OCI-LY1 (cell line): ENCODE measurements around the gene NGF.

Source experiments
- H2AFZ ChIP-seq: fragments of 200-600 bp; sonication (generic), shearing (Covaris generic); 2 replicates; pipeline ENCODE4 v1.6.0; 2014; ENCODE audit warnings: antibody characterized with exemption, mild to moderate bottlenecking, low read length
- H3F3A ChIP-seq: fragments of 200-600 bp; sonication (generic), shearing (Covaris generic); 2 replicates; pipeline ENCODE4 v1.6.0; 2014; ENCODE audit warnings: mild to moderate bottlenecking, antibody characterized with exemption, low read length, moderate library complexity; ENCODE audit not compliant: insufficient read depth
- H3K27ac ChIP-seq: fragments of 200-600 bp; sonication (generic); 2 replicates; pipeline ENCODE4 v1.5.1; 2014; ENCODE audit warnings: low read length, mixed run types, mild to moderate bottlenecking, low read depth; ENCODE audit not compliant: poor library complexity, severe bottlenecking
- H3K27me3 ChIP-seq: fragments of 200-600 bp; sonication (generic); 2 replicates; pipeline ENCODE4 v1.6.0; 2014; ENCODE audit warnings: antibody characterized with exemption, mild to moderate bottlenecking, low read length, moderate library complexity; ENCODE audit not compliant: insufficient read depth
- H3K36me3 ChIP-seq: fragments of 200-600 bp; sonication (generic); 2 replicates; pipeline ENCODE4 v1.6.1; 2014; ENCODE audit warnings: mild to moderate bottlenecking, antibody characterized with exemption, low read length, moderate library complexity, mixed read lengths; ENCODE audit not compliant: insufficient read depth
- H3K4me1 ChIP-seq: fragments of 200-600 bp; sonication (generic); 2 replicates; pipeline ENCODE4 v1.5.1; 2014; ENCODE audit warnings: mild to moderate bottlenecking, low read length, moderate library complexity; ENCODE audit not compliant: insufficient read depth, severe bottlenecking
- H3K4me2 ChIP-seq: fragments of 200-600 bp; sonication (generic), shearing (Covaris generic); 2 replicates; pipeline ENCODE4 v1.6.1; 2014; ENCODE audit warnings: low read length
- H3K4me3 ChIP-seq: fragments of 200-600 bp; sonication (generic); 2 replicates; pipeline ENCODE4 v1.5.1; 2014; ENCODE audit warnings: low read length, low read depth, mild to moderate bottlenecking, mixed read lengths; ENCODE audit not compliant: poor library complexity, severe bottlenecking
- H3K79me2 ChIP-seq: fragments of 200-600 bp; shearing (Covaris generic); 2 replicates; pipeline ENCODE4 v1.6.1; 2016; ENCODE audit warnings: mixed run types, low read length, mixed read lengths; ENCODE audit not compliant: insufficient read depth
- H3K9ac ChIP-seq: fragments of 200-600 bp; sonication (generic), shearing (Covaris generic); 2 replicates; pipeline ENCODE4 v1.6.1; 2014; ENCODE audit warnings: mild to moderate bottlenecking, low read length, mixed read lengths
- H3K9me2 ChIP-seq: fragments of 200-600 bp; sonication (generic), shearing (Covaris generic); 2 replicates; pipeline ENCODE4 v1.6.1; 2014; ENCODE audit warnings: low read depth, mild to moderate bottlenecking, low read length, mixed read lengths
- H3K9me3 ChIP-seq: fragments of 200-600 bp; shearing (Covaris generic); 2 replicates; pipeline ENCODE4 v1.6.1; 2014; ENCODE audit warnings: low read length, mixed read lengths
- H4K20me1 ChIP-seq: fragments of 200-600 bp; sonication (generic), shearing (Covaris generic); 2 replicates; pipeline ENCODE4 v1.6.0; 2016; ENCODE audit warnings: mild to moderate bottlenecking, low read length; ENCODE audit not compliant: insufficient read depth
- EZH2 ChIP-seq: fragments of 200-600 bp; sonication (generic), shearing (Covaris generic); IDR thresholded peaks from 2 replicates; pipeline ENCODE4 v1.8.0; 2017; ENCODE audit warnings: borderline replicate concordance, mixed run types, mild to moderate bottlenecking, antibody characterized with exemption, low read length, moderate library complexity, mixed read lengths
- TF ChIP-seq, protein P1 (sequence below): fragments of 200-600 bp; sonication (generic), shearing (Covaris generic); IDR thresholded peaks from 2 replicates; pipeline ENCODE4 v1.5.1; 2017; ENCODE audit warnings: mild to moderate bottlenecking, antibody characterized with exemption, low read length, moderate library complexity, mixed read lengths

Gene NGF

DNA sequence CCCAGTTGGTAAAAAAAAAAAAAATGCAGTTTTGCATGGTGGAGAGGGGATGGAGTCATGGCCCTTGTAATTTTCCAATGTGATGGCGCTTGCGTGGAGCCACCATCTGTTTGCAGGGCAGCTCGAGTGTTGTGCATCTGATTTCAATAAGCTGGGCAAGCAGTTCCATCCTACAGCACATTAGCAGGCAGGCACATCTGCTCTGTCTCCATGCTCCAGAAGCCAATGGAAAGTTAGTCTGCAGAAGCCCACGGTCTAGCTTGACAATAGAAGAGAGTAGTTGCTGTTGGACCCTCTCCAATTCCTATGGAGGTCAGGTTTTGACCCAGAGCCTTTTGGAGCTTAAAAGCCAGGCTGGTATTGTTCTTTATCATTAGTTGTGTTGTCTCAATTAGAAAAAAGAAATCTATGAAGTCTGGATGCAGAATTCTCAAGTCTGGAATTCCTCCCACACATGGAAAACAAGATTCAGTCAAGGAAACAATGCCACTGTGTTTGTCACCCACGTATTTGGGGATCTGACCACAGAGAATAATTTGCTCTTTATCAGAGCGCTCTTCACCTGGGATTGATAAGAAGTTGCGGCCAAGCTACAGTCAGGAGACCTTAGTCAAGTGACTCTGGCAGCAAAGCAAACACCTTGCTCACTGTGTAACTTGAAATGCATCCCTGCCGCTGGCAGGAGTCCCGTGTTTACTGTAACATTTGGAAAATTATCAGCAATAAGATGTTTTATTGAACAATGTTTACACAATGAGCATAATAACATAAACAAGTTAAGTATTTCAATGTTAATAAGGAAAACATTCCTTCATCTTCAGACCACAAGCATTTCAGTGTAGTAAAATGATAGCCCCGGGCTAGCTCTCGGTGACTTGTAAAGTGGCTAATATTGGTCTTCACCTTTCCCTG lies 20.7 kb downstream of the NGF start:
- Histone ChIP-seq H3K36me3 (no peaks in the 10 kb centered on the region), H3K4me3 (no peak overlapping the region), H3K79me2 (no peaks in the 10 kb centered on the region), H3K27ac (no peak overlapping the region), H4K20me1 (no peaks in the 10 kb centered on the region), H3K9me3 (no peaks in the 10 kb centered on the region), H3F3A (no peaks in the 10 kb centered on the region), H3K4me2 (no peak overlapping the region), H3K4me1 (no peaks in the 10 kb centered on the region), H3K27me3 (no peaks in the 10 kb centered on the region), H3K9ac (no peak overlapping the region), H3K9me2 (no peaks in the 10 kb centered on the region), H2AFZ (no peak overlapping the region)
- TF ChIP-seq, protein P1, sequence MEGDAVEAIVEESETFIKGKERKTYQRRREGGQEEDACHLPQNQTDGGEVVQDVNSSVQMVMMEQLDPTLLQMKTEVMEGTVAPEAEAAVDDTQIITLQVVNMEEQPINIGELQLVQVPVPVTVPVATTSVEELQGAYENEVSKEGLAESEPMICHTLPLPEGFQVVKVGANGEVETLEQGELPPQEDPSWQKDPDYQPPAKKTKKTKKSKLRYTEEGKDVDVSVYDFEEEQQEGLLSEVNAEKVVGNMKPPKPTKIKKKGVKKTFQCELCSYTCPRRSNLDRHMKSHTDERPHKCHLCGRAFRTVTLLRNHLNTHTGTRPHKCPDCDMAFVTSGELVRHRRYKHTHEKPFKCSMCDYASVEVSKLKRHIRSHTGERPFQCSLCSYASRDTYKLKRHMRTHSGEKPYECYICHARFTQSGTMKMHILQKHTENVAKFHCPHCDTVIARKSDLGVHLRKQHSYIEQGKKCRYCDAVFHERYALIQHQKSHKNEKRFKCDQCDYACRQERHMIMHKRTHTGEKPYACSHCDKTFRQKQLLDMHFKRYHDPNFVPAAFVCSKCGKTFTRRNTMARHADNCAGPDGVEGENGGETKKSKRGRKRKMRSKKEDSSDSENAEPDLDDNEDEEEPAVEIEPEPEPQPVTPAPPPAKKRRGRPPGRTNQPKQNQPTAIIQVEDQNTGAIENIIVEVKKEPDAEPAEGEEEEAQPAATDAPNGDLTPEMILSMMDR, result no peak
- TF ChIP-seq EZH2, result no peak

DNA sequence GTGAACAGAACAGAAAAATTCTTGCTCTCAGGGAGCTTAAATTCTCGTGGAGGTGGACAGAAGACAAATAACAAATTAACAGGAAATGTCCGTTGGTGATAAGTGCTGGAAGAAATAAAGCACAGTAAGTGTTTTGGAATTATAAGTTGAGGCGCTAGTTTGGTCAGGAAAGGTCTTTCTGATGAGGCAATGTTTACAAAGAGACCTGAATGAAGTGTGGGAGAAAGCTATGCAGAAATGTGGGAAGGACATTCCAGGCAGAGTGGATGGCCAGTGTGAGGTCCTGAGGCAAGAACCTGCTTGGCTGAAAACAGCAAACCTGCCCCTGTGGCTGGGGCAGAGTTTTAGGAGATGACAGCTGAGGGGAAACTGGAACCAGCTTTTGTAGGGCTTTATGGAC lies 23.3 kb downstream of the NGF start:
- H3K4me3 ChIP-seq, result no peak overlapping the region
- H3K9me2 ChIP-seq, result no peaks in the 10 kb centered on the region
- no peak overlapping the region for H3K4me2 ChIP-seq
- no peaks in the 10 kb centered on the region for H3K27me3 ChIP-seq
- no peak overlapping the region for H2AFZ ChIP-seq
- H3F3A ChIP-seq, result no peaks in the 10 kb centered on the region
- H3K27ac ChIP-seq, result no peak overlapping the region
- TF ChIP-seq, protein P1, result no peak
- no peak for TF ChIP-seq EZH2
- H3K9me3 ChIP-seq, result no peaks in the 10 kb centered on the region
- no peak overlapping the region for H3K9ac ChIP-seq
- no peaks in the 10 kb centered on the region for H3K36me3 ChIP-seq
- H4K20me1 ChIP-seq, result no peaks in the 10 kb centered on the region
- H3K79me2 ChIP-seq, result no peaks in the 10 kb centered on the region
- H3K4me1 ChIP-seq, result no peaks in the 10 kb centered on the region

DNA sequence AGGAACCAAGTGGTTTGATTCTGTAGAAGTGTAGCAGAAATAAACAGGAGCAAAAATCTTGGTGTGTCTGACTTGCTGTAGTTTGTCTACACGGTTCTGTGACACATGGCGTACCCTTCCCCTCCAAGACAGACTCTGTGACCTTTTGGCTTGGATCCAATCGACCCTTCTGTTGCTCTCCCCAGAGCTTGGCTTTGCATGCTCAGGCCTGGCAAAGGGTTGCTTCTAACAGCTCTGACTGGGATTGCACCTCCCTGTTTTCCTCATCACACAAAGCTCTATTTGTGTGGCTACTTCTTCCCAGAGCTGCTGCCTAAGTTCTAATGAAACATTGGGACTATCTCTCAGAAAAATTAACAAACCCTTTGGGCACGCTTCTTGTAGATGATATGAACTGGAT lies 24.0 kb downstream of the NGF start:
- H3K27ac ChIP-seq, result no peak overlapping the region
- H3K4me2 ChIP-seq, result no peak overlapping the region

More for the DNA sequence above, 24.0 kb downstream of the NGF start:
- Histone ChIP-seq H4K20me1 (no peaks in the 10 kb centered on the region), H3F3A (no peaks in the 10 kb centered on the region), H3K27me3 (no peaks in the 10 kb centered on the region), H3K36me3 (no peaks in the 10 kb centered on the region), H2AFZ (no peak overlapping the region), H3K4me1 (no peaks in the 10 kb centered on the region), H3K4me3 (no peak overlapping the region), H3K79me2 (no peaks in the 10 kb centered on the region), H3K9me3 (no peaks in the 10 kb centered on the region), H3K9me2 (no peaks in the 10 kb centered on the region), H3K9ac (no peak overlapping the region)
- no peak for TF ChIP-seq EZH2
